Loucy (cell line): ENCODE results near the gene GBF1.

Source experiments
- CTCF ChIP-seq: fragments of 200-600 bp; sonication (generic); conservative IDR thresholded peaks from 2 replicates; pipeline ENCODE4 v1.5.1; 2014; ENCODE audit warnings: mild to moderate bottlenecking, antibody characterized with exemption, low read length
- EZH2phosphoT487 ChIP-seq: fragments of 200-600 bp; IDR thresholded peaks from 2 replicates; pipeline ENCODE4 v1.6.1; 2018; ENCODE audit warnings: antibody characterized with exemption, mild to moderate bottlenecking, moderate library complexity, borderline replicate concordance

GRCh38 chr10:102241444-102242117 is 3.8 kb upstream of the GBF1 start, which contains the start of gene PITX3:
- TF ChIP-seq EZH2phosphoT487, result no peak
- no peak for TF ChIP-seq CTCF
